GM23338 (cell line): ENCODE measurements around the gene GLTP.

Experiments used
- EZH2 ChIP-seq: fragments of 200-600 bp; sonication (generic); IDR thresholded peaks from one replicate; pipeline ENCODE4 v1.8.0; 2017; ENCODE audit warnings: antibody characterized with exemption, mild to moderate bottlenecking, low read depth; ENCODE audit not compliant: unreplicated experiment
- POLR2AphosphoS5 ChIP-seq: IDR thresholded peaks from 2 replicates; pipeline ENCODE4 v1.6.1; 2016; ENCODE audit warnings: antibody characterized with exemption, low read depth
- TF ChIP-seq, protein P1 (sequence below), 2 experiments: fragments of 200-600 bp in 1 of 2; sonication (generic) in 1 of 2; conservative IDR thresholded peaks; 2 replicates each; pipeline versions ENCODE4 v1.5.1 to v1.6.1; 2016 to 2017; ENCODE audit warnings: antibody characterized with exemption in 2 of 2, low read depth in 2 of 2, mild to moderate bottlenecking in 2 of 2, moderate library complexity in 1 of 2

DNA sequence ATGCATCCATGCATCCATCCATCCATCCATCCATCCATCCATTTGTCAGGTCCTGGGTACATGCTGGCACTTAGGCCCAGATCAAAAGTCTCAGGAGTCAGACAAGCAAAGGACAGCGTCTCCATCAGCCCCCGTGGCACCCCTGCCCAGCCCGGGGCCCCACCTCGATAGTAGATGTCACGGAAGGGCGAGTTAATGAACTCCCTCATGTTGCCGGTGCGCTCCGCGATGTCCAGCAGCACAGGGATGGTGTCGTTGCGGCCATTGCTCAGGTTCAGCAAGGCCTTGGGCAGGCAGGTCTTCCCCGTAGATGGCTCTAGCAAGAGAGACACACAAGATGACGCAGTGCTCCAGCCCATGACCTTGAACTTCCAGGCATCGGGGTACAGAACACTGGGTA lies 77.5 kb downstream of the GLTP start:
- TF ChIP-seq EZH2 (no peak), POLR2AphosphoS5 (no peak)
- TF ChIP-seq, protein P1, sequence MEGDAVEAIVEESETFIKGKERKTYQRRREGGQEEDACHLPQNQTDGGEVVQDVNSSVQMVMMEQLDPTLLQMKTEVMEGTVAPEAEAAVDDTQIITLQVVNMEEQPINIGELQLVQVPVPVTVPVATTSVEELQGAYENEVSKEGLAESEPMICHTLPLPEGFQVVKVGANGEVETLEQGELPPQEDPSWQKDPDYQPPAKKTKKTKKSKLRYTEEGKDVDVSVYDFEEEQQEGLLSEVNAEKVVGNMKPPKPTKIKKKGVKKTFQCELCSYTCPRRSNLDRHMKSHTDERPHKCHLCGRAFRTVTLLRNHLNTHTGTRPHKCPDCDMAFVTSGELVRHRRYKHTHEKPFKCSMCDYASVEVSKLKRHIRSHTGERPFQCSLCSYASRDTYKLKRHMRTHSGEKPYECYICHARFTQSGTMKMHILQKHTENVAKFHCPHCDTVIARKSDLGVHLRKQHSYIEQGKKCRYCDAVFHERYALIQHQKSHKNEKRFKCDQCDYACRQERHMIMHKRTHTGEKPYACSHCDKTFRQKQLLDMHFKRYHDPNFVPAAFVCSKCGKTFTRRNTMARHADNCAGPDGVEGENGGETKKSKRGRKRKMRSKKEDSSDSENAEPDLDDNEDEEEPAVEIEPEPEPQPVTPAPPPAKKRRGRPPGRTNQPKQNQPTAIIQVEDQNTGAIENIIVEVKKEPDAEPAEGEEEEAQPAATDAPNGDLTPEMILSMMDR (conservative IDR thresholded peaks at IDR 0.05; ENCODE audit: low read depth in 2 of 2) = no peak
